ENCODE data around the gene NFATC1.

DNA sequence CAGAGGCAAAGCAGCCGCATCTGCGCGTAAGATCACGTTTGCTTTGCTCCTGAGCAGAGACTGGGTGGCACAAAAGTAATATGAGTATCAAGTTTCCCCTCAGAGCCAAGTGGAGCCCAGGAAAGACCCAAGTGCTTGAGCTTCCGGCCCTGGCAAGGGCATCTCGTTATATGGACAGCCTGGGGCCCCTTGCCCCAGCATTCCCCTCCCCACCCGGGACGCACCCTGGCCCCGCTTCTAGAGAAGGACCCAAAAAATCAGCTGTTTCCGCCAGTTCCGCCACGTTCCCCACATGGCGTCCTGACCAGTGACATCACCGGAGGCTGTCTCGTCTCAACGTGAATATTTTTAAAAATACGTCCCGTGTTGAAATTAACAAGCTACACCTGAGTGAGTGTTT is 135.1 kb downstream of the NFATC1 start:
- TF ChIP-seq ELF1 (IDR thresholded peaks at IDR 0.05), result no peak
- TF ChIP-seq, protein P1, sequence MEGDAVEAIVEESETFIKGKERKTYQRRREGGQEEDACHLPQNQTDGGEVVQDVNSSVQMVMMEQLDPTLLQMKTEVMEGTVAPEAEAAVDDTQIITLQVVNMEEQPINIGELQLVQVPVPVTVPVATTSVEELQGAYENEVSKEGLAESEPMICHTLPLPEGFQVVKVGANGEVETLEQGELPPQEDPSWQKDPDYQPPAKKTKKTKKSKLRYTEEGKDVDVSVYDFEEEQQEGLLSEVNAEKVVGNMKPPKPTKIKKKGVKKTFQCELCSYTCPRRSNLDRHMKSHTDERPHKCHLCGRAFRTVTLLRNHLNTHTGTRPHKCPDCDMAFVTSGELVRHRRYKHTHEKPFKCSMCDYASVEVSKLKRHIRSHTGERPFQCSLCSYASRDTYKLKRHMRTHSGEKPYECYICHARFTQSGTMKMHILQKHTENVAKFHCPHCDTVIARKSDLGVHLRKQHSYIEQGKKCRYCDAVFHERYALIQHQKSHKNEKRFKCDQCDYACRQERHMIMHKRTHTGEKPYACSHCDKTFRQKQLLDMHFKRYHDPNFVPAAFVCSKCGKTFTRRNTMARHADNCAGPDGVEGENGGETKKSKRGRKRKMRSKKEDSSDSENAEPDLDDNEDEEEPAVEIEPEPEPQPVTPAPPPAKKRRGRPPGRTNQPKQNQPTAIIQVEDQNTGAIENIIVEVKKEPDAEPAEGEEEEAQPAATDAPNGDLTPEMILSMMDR (IDR thresholded peaks at IDR 0.05), result no peak
- TF ChIP-seq POLR2AphosphoS5 (IDR thresholded peaks at IDR 0.05; ENCODE audit: low read depth, low read length), result no peak
- no peak for TF ChIP-seq FOXM1 (IDR thresholded peaks at IDR 0.05; ENCODE audit: low read depth)
